Mesothelial cell of epicardium (in vitro differentiated cells): ENCODE data around the gene PPL. TPM values are rescaled to one million over a fixed set of nuclear protein-coding genes. Genes with fewer than 3 reads are reported as not detected.

ENCODE experiments used
- DNase-seq, 2 experiments: peaks; one replicate each; pipeline ENCODE4 v3.0.0; 2021; ENCODE audit warnings: low spot score in 2 of 2; ENCODE audit not compliant: unreplicated experiment in 2 of 2
- H3K27ac Mint-ChIP-seq: 2 replicates; pipeline ENCODE4 v1.8.0; 2021; ENCODE audit warnings: mixed read lengths
- H3K27me3 Mint-ChIP-seq: 2 replicates; pipeline ENCODE4 v1.8.0; 2021; ENCODE audit warnings: low read depth, mixed read lengths
- H3K36me3 Mint-ChIP-seq: 2 replicates; pipeline ENCODE4 v1.8.0; 2021; ENCODE audit warnings: mixed read lengths
- H3K4me1 Mint-ChIP-seq: 2 replicates; pipeline ENCODE4 v1.8.0; 2021; ENCODE audit warnings: mixed read lengths
- H3K4me3 Mint-ChIP-seq: 2 replicates; pipeline ENCODE4 v1.8.0; 2021; ENCODE audit warnings: mild to moderate bottlenecking, moderate library complexity, mixed read lengths
- H3K9me3 Mint-ChIP-seq: 2 replicates; pipeline ENCODE4 v1.8.0; 2021; ENCODE audit warnings: mixed read lengths
- CTCF ChIP-seq: fragments of 200-600 bp; sonication (generic); IDR thresholded peaks from one replicate; pipeline ENCODE4 v1.5.0; 2021; ENCODE audit warnings: antibody characterized with exemption; ENCODE audit not compliant: unreplicated experiment
- total RNA-seq: library from RNA; stranded (reverse); gene quantifications from 3 replicates; pipeline ENCODE4 v1.2.1, GENCODE V29; 2021

PPL gene
- total RNA-seq, 1 donor from 2014 or later = 36.8 TPM

- DNase-seq = no peak
- H3K4me3 Mint-ChIP-seq = no peak overlapping the region
- H3K9me3 Mint-ChIP-seq = no peaks in the 10 kb centered on the region
- H3K27ac Mint-ChIP-seq = no peak overlapping the region
- peaks cover 46% of the 10 kb centered on the region for H3K4me1 Mint-ChIP-seq
- no peak for TF ChIP-seq CTCF
- H3K27me3 Mint-ChIP-seq = no peaks in the 10 kb centered on the region
- no peaks in the 10 kb centered on the region for H3K36me3 Mint-ChIP-seq
Observed at GRCh38 chr16:4920826-4921225, 16.1 kb downstream of the PPL start.

GRCh38 chr16:4918781-4919251 is 18.1 kb downstream of the PPL start:
- peak in 1 of 2 experiments; percentile 57 for DNase-seq
- Mint-ChIP-seq H3K9me3 (no peaks in the 10 kb centered on the region), H3K36me3 (no peaks in the 10 kb centered on the region), H3K27me3 (no peaks in the 10 kb centered on the region), H3K4me3 (peak overlapping the region; percentile 13), H3K4me1 (peaks cover 28% of the 10 kb centered on the region), H3K27ac (peak overlapping the region; percentile 83)
- no peak for TF ChIP-seq CTCF

GRCh38 chr16:4917117-4917516 is 19.8 kb downstream of the PPL start:
- Mint-ChIP-seq H3K4me1 (peaks cover 19% of the 10 kb centered on the region), H3K4me3 (no peak overlapping the region), H3K36me3 (no peaks in the 10 kb centered on the region), H3K27me3 (no peaks in the 10 kb centered on the region), H3K27ac (peak overlapping the region; percentile 83), H3K9me3 (no peaks in the 10 kb centered on the region)
- no peak for TF ChIP-seq CTCF
- DNase-seq = no peak

DNA sequence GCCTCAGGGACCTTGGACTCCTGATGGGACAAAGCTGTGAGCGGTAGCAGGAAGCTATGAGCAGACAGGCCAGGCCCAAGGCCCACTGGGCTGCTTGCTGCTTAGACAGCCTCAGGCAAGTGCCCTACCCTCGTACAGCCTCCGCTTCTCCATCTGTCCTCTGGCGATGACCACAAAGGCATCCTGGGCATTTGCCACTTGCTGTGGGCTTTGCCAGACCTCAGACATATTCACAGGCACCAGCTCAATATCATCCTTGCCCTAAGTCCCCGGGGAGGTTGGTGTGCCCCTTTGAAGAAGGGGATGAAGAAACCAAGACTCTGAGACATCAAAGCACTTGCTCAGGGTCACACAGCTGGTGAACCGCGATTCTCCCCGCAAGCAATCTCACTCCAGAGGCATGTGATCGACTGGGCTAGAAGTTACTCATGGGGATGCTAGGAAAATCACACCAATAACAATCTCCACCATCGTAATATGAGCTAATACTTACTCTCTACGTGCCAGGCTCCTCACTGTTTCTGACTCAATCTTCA is 21.7 kb downstream of the PPL start:
- Mint-ChIP-seq H3K4me1 (peaks cover 19% of the 10 kb centered on the region), H3K36me3 (no peaks in the 10 kb centered on the region), H3K27me3 (no peaks in the 10 kb centered on the region), H3K9me3 (no peaks in the 10 kb centered on the region), H3K4me3 (no peak overlapping the region), H3K27ac (peak overlapping the region; percentile 53)
- DNase-seq = no peak
- no peak for TF ChIP-seq CTCF

DNA sequence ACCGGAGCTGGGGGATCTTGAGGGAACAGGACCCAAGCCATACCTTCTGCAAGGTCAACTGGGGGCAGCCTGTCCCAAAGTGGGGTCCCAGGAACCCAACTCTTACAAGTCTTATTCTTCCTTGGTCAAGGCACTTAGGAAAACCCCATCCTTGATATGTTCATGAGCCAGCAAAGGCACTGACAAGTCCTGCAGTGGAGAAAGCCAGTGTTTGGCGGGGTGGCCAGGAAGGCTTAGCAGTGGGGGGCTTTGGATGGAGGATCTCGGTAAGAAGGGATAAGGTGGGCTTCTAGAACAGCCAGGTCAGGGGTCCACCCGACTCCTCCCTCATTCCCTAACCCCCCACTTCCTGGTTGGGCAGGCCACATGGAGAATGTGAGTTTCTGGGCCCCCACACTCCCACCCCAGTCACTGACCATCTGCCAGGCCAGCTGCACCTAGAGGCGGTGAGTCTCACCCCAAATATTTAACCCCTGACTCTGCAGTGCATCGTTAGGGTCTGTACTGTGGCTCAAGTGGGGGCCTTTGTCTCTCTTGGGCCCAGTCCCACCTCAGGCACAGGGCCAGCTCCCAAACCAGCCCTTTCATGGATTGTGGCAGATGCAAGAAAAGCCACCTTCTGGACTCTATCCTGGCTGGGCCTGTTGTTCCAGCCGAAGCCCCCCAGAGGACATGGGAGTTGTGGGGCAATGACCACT is 22.3 kb downstream of the PPL start:
- H3K27ac Mint-ChIP-seq = no peak overlapping the region

More for the DNA sequence above, 22.3 kb downstream of the PPL start:
- no peaks in the 10 kb centered on the region for H3K27me3 Mint-ChIP-seq
- H3K4me3 Mint-ChIP-seq = no peak overlapping the region
- H3K4me1 Mint-ChIP-seq = peaks cover 19% of the 10 kb centered on the region
- H3K36me3 Mint-ChIP-seq = no peaks in the 10 kb centered on the region
- DNase-seq = no peak
- TF ChIP-seq CTCF = no peak
- no peaks in the 10 kb centered on the region for H3K9me3 Mint-ChIP-seq
